Upper lobe of right lung (tissue), 1 donor: ENCODE data around the gene ARL3. TPM values are rescaled to one million over a fixed set of nuclear protein-coding genes. Genes with fewer than 3 reads are reported as not detected.
A peak's percentile ranks its signal among the peaks of the same experiment; 100 is the strongest.

Experiments used
- ATAC-seq: fragments of 200-7000 bp; cut with Tn5 transposase; one replicate; pipeline ENCODE4 v1.9.1; 2020; ENCODE audit warnings: mild to moderate bottlenecking, moderate library complexity
- DNase-seq: peaks from one replicate; pipeline ENCODE4 v3.0.0-alpha.2; 2020
- H3K27ac ChIP-seq: fragments of 200-600 bp; one replicate; pipeline ENCODE4 v1.8.0; 2022
- H3K27me3 ChIP-seq: fragments of 200-600 bp; one replicate; pipeline ENCODE4 v1.8.0; 2022; ENCODE audit warnings: mild to moderate bottlenecking
- H3K36me3 ChIP-seq: fragments of 200-600 bp; one replicate; pipeline ENCODE4 v1.8.0; 2022
- H3K4me1 ChIP-seq: fragments of 200-600 bp; one replicate; pipeline ENCODE4 v1.8.0; 2022
- H3K4me3 ChIP-seq: fragments of 200-600 bp; one replicate; pipeline ENCODE4 v1.8.0; 2022; ENCODE audit warnings: mild to moderate bottlenecking
- H3K9me3 ChIP-seq: fragments of 200-600 bp; one replicate; pipeline ENCODE4 v1.8.0; 2022
- CTCF ChIP-seq: fragments of 200-600 bp; IDR thresholded peaks from one replicate; pipeline ENCODE4 v1.8.0; 2022; ENCODE audit warnings: antibody characterized with exemption
- intact Hi-C: fragments of 100-400 bp; cut with DNase I; formaldehyde crosslinking; loops from one replicate; pipeline ENCODE4 v1.11.0; 2022
- total RNA-seq: library from RNA; stranded (reverse); fragmentation: NEBNext Ultra II Directional; extraction: Animal tissue kit (Norgen Biotek cat#: 25700); gene quantifications from one replicate; pipeline ENCODE4 v1.2.1, GENCODE V29; 2021
- donor health status: DM: no; HTN: yes; CAD: no; lungs with severe emphysema.

ARL3 gene
- total RNA-seq, 1 donor from 2014 or later: 7.5 TPM

- intact Hi-C loops: no loop called here
- no peaks in the 10 kb centered on the region for H3K36me3 ChIP-seq
- ATAC-seq: no peak
- H3K4me3 ChIP-seq: peak within 1 kb of the TSS; percentile 99
- peak; percentile 9 for TF ChIP-seq CTCF
- H3K27me3 ChIP-seq: no peaks in the 10 kb centered on the region
- peak within 1 kb of the TSS; percentile 87 for H3K27ac ChIP-seq
- no peaks in the 10 kb centered on the region for H3K9me3 ChIP-seq
- peaks cover 21% of the 10 kb centered on the region for H3K4me1 ChIP-seq
- peak; percentile 81 for DNase-seq
Measured at GRCh38 chr10:102714621-102715455, 641 bp upstream of the ARL3 start, which contains the start of gene SFXN2. Gene SFXN2, plus strand, starts transcription at chr10:102714636. Its CDS starts 12,001 bp downstream, at chr10:102726637.

GRCh38 chr10:102713539-102713813, 721 bp downstream of the ARL3 start:
- H3K9me3 ChIP-seq: no peaks in the 10 kb centered on the region
- no peak for TF ChIP-seq CTCF
- H3K36me3 ChIP-seq: no peaks in the 10 kb centered on the region
- H3K4me1 ChIP-seq: peaks cover 21% of the 10 kb centered on the region
- no peaks in the 10 kb centered on the region for H3K27me3 ChIP-seq
- peak overlapping the region; percentile 99 for H3K4me3 ChIP-seq
- DNase-seq (no peak), ATAC-seq (peak; percentile 65)
- peak overlapping the region; percentile 87 for H3K27ac ChIP-seq
- intact Hi-C loops: no loop called here

GRCh38 chr10:102712843-102713538, 1.2 kb downstream of the ARL3 start:
- DNase-seq: no peak
- H3K27me3 ChIP-seq: no peaks in the 10 kb centered on the region
- peaks cover 21% of the 10 kb centered on the region for H3K4me1 ChIP-seq
- no peaks in the 10 kb centered on the region for H3K36me3 ChIP-seq
- TF ChIP-seq CTCF: no peak
- intact Hi-C loops: no loop called here
- H3K27ac ChIP-seq: peak overlapping the region; percentile 87
- ATAC-seq: no peak
- peak overlapping the region; percentile 99 for H3K4me3 ChIP-seq
- no peaks in the 10 kb centered on the region for H3K9me3 ChIP-seq

- peaks cover 21% of the 10 kb centered on the region for H3K4me1 ChIP-seq
- H3K27me3 ChIP-seq: no peaks in the 10 kb centered on the region
- no peak for TF ChIP-seq CTCF
- no peak overlapping the region for H3K27ac ChIP-seq
- DNase-seq (no peak), ATAC-seq (no peak)
- no peaks in the 10 kb centered on the region for H3K9me3 ChIP-seq
- intact Hi-C loops: no loop called here
- no peaks in the 10 kb centered on the region for H3K36me3 ChIP-seq
- H3K4me3 ChIP-seq: no peak overlapping the region
Measured at GRCh38 chr10:102712089-102712488, 2.1 kb downstream of the ARL3 start.

GRCh38 chr10:102710609-102711008, 3.6 kb downstream of the ARL3 start:
- H3K36me3 ChIP-seq: no peaks in the 10 kb centered on the region
- DNase-seq: no peak
- no peaks in the 10 kb centered on the region for H3K9me3 ChIP-seq
- intact Hi-C loops: no loop called here
- H3K4me1 ChIP-seq: peaks cover 23% of the 10 kb centered on the region
- no peak overlapping the region for H3K27ac ChIP-seq
- H3K4me3 ChIP-seq: no peak overlapping the region
- TF ChIP-seq CTCF: no peak
- no peaks in the 10 kb centered on the region for H3K27me3 ChIP-seq
- ATAC-seq: no peak
